GM19238 (cell line): ENCODE data around the gene LPCAT4.

Experiments used
- DNase-seq: peaks from one replicate; pipeline ENCODE4 v3.0.0; 2011; ENCODE audit warnings: low spot score; ENCODE audit not compliant: insufficient read length

The LPCAT4 gene

DNA sequence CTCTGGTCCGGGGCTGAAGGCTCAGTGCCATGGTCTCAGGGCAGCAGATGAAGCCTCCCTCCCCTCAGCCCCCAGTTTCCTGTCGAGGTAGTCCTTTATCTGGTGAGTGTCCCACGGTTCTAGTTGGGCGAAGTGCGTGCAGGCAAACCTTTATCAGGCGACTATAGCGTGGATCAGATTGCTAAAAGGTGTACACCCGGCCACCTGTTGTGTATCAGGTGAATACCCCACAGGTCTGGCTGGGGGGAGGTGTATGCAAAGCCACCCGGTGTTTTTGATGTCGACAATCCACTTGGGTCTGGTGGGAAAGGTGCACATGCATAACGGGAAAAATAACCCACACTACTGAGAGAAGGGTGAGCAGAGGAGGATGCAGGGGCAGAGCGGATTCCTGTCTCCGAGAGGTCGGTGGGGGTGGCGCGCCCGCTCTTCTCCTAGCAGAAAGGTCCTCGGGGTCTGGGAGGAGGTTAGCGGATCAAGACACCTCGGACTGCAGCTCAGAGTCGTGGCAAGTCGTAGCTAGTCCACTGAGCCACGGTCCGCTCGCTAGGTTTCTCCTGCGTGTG lies 29.9 kb downstream of the LPCAT4 start:
- DNase-seq, result no peak

DNA sequence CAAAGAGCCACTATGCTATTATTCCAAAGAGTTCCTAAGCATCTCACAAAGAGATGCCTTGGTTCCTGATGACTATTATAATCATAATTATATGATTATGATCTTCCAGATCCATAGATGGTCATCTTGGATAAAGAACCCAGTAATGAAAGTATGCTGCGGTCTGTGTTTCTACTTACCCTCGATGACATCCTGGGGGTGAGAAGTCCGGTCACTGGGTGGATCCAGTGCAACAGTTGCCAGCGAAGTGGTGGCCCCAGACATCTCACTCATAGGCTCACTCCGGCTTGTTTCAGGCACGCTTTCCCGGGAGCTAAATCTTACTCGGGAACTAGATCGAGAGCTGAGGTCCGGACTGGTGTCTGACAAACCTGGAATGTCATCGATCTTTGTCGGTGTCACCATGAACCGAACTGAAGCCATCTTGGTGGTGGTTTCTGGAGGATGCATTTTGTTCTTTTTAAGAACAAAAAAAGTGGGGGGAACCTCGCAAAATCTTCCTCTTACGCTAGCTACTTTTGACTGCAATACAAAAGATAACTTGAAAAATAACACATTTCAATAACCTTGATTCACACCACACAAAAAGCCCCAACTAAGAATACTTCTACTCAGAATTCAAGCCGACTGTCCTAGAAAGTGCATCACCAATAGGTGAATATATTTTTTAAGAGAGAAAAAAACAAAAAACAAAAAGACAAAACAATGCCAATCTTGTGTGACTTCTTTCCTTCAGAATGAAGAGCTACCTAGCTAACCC lies 30.6 kb downstream of the LPCAT4 start:
- no peak for DNase-seq

DNA sequence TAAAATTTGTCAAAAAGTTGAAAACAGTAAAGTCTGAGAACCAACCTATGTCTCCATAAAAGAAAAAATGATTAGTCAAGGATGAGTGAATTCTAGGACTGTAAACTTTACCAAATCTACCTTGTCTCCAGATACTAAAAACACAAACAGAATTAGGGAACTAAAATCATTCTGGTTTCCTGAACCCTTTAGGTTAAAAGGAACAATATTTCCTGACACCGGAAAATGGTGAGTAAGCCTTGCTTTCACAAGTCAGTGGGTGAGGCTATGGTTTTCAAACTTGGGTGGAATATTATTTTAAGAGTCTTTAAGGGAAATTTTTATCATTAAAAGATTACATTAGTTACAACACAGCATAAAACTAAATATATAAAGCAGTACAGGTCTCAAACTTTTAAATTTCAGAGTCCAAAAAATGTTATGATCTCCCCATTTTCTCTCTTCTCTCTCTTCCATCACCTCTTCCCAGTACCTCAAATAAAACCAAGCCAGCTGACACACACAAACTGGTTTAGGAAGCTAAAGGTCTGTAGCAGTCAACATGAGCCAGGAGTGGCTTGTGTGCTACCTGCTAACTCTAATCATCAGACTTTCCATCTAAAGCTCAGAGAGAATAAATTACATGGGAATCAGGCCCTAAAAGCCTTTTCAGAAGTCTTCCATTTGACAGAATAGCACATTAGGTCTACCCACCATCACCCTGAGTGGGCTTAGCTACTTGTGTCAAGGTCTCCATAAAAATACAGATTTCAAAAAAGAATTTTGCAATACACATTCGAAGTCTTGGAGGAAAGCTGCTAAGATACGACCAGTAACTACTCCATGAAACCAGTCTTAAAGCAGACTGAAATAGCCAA lies 31.6 kb downstream of the LPCAT4 start:
- no peak for DNase-seq

DNA sequence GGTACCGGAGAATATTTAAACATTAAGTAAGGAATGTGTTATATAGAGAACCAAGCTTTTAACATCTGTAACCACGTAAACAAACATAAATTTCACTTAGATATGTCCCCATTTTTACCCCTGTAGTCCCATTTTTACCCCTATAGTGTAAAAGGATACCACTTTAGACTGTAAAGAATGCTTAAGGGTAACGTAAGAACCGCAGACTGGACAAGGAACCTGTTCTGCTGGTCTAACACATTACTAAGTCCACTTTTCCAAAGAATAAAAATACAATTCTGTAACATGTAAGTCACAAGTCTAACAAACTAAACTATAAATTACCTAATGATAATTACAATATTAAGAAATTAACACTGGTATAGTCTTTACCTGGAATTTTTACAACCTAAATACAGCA lies 32.3 kb downstream of the LPCAT4 start:
- no peak for DNase-seq

DNA sequence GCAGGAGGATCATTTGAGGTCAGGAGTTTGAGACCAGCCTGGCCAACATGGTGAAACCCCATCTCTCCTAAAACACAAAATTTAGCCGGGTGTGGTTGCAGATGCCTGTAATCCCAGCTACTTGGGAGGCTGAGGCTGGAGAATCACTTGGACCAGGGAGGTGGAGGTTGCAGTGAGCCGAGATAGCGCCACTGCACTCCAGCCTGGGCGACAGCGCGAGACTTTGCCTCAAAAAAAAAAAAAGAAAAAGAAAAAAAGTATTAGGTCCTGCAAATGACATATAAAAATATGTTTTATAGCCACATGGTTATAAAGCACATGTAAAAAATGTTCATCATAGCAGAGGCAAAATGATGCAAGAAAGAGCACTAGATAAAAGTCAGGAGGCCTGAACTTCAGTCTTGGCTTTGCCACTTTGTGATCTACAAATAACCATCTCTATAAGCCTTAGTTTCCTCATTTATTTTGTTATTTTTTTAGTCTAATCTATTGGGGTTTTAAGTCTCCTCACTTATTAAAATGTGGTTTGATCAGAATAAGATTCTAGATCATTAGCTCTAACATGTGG lies 34.4 kb downstream of the LPCAT4 start:
- DNase-seq, result no peak

DNA sequence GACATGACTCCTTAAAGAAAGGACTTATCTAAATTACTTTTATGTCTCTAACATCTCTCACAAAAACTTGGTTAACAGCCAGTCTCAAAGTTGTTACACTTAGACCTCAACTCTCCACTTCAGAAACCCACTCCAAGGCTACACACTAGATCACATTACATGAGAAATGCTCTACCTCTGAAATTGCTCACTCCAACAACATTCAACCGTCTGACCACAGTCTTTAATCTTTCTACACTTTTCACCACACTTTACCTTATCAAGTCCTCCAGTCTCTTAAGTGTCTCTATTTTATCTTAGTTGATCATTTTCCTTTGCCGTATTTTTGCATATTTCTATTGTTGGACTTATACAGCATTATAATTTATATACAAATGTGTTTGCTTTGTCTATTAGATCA lies 35.2 kb downstream of the LPCAT4 start:
- DNase-seq, result no peak

DNA sequence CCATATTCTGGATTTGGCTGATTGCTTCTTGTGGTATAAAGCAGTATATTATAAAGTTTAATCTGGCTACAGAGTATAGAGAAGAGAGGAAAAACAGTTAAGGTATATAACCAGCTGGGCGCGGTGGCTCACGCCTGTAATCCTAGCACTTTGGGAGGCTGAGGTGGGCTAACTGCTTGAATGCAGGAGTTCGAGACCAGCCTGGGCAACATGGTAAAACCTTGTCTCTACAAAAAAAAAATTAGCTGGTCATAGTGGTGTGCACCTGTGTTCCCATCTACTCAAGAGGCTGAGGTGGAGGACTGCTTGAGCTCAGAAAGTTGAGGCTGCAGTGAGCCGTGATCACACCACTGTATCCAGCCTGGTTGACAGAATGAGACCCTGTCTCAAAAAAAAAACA lies 36.7 kb downstream of the LPCAT4 start:
- DNase-seq, result no peak

DNA sequence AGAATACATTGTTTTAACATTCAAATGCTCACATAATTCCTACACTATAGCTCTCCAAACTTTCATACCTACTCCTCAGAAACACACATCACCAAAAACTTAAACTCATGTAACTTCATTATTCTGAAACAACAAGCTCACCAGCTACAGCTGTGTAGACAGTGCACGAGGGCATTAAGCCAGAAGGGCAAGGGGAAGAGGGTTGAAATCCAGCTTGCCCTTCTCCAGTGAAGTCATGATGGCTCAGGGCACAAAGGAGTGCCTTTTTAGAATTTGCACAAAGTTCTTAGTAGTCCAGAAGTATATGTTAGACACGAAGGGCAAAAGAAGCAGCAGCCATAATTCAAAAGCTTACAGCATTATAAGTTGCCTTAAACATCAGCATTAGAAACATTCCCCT lies 38.0 kb downstream of the LPCAT4 start:
- DNase-seq, result no peak

DNA sequence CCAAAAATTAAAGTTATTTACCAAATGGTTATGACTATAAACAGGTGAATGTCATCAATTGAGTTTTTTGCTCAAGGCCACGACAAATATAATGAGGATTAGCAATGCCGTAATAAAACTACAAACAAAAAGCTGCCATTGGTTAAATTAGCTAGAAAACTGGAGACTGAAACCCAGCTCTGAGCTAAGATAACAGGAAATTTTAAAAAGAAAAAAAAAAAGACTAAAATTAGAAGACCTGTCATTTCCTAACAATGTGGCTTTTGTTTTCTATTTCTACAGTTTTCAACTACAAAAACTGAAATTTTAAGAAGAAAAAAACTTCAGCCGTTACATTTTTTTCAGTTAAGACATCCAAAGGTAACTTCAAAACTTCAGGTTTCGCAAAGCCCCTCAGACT lies 39.1 kb downstream of the LPCAT4 start:
- DNase-seq, result no peak

DNA sequence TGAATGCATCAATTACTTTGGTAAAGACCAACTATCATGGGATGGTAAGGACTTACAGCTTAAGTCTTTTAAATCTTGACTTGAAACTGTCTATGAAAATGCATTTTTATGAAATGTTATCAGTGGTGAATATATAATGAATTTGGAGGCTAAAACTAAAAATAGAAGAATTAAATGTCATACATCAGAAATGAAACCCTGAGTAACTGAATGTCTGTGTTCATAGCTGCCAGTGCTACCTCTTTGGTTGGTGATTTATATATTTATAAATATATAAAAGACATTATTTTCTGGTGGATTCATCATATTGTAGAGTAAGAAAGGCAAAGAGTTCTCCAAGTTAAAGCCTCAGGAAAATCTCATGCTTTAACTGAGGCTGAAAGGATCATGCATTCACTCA lies 41.6 kb downstream of the LPCAT4 start:
- DNase-seq, result no peak

DNA sequence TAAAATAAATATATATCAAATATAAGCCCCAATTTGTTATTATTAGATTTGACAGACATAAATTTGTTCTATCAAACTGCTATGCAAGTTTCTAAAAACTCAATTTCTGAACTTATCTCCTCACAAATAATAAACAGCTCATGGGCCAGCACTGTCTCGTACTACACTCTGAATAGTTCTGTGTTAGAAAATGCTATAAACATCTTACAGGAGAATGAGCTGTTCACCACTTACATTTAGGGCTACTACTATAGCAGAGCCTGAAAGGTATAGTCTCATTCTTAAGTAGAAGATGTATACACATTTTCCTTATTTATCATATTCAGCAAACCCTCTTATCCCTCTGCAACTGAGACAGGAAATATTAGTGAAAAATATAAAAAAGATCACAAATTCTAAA lies 42.1 kb downstream of the LPCAT4 start:
- no peak for DNase-seq

DNA sequence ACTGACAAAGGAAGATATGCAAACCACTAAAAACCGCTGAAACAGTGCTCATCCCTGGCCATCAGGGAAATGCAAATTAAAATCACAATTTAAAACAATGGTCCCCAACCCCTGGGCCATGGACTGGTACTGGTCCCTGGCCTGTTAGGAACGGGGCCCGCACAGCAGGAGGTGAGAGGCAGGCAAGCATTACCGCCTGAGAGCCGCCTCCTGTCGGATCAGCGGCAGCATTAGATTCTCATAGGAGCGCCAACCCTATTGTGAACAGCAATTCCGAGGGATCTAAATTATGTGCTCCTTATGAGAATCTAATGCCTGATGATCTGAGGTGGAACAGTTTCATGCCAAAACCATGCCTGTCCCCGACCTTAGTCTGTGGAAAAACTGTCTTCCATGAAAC lies 43.8 kb downstream of the LPCAT4 start:
- no peak for DNase-seq

DNA sequence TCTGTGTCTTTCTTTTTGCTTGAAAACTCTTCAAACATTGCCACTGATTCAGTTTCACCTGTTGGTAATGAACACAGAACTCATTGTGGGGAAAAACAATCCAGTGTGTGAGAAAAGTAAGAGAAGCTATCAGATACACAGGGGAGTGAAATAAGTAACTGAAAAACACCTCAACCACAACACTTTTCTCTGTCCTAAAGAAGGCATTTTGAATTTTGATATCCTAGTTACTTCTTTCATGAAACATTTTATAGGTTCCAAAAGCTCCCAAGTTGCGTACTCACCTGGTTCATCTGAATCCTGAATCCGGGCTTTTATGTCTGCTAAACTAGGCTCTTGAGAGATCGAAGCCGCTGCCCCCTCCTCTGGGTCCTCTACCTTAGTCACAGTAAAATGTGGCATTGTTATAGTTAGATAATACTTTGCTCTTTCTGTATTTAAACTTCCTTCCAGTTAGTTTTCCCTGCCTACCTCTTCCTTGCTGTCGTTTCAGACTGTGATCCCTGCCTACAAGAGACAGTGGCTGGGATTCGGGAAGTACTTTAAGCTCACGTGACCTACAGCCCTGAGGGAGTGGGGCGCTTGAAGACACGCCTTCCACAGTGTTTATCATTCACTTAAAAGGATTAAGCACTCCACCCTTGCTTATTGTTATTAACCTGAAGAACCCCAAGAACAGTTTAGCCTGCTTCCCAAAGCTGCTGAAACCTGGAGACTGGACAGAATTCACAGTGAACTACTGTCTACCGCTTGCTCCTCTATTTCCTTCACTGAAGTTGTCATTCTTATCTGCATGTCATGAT lies 48.5 kb downstream of the LPCAT4 start:
- DNase-seq, result no peak

DNA sequence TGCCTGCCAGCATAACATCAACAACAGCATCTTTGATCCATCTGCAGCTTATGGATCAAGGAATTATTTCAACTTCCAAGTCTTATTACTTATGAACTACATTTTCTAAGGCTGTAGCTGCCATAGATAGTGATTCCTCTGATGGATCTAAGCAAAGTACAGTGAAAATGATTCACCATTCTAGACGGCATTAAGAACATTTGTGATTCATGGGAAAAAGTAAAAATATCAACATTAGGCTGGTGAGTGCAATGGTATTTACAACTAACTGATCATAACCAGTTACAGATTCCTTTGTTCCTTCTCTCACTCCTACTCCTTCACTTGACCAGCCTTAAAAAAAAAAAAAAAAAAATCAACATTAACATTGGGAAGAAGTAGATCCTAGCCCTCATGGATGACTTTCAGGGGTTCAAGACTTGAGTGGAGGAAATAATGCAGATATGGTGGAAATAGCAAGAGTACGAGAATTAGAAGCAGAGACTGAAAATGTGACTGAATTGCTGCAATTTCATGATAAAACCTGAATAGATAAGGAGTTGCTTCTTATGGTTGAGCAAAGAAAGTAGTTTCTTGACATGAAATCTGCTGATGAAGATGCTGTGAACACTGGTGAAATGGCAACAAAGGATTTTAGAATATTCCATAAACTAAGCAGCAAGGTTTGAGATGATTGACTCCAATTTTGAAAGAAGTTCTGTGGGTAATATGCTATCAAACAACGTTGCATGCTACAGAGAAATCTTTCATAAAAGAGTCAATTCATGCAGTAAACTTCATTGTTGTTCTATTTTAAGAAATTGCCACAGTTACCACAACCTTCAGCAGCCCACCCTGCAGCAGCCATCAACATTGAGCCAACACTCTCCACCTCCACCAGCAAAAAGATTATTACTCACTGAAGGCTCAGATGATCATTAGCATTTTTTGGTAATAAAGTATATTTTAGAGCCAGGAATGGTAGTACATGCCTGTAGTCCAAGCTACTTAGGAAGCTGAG lies 52.2 kb downstream of the LPCAT4 start:
- no peak for DNase-seq

DNA sequence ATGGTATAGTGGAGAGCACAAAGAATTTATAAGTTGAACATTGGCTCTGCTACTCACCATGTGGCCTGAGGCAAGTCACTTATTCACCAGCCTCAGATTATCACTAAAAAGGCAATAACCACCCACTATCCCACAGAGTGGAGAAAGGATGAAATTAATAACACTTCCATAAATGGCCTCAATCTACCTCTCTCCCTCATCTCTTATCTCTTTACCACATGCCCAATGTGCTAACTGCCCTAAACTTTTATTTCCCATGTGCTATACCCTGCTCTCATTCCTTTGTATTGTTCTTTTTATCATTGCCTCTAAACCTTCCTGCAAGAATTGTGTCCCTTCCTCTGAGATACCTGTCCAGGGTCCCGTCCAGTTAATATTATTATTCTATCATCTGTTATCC lies 55.4 kb downstream of the LPCAT4 start:
- no peak for DNase-seq
